SK-N-SH treated with all-trans-retinoic acid at 6 μM for 48 hours (cell line): Measurements from ENCODE around the gene SPACA6.

Source experiments
- ARNTL ChIP-seq: fragments of 450-650 bp; formaldehyde crosslinking; IDR thresholded peaks from 2 replicates; pipeline ENCODE4 v1.5.0; 2020; ENCODE audit warnings: low read depth, mild to moderate bottlenecking, moderate library complexity, borderline replicate concordance
- CSDC2 ChIP-seq: fragments of 250-450 bp; sonication (Bioruptor Pico); IDR thresholded peaks from 2 replicates; pipeline ENCODE4 v1.5.0; 2020; ENCODE audit warnings: mild to moderate bottlenecking, moderate library complexity
- GLIS3 ChIP-seq: fragments of 250-450 bp; sonication (Bioruptor Pico); IDR thresholded peaks from 2 replicates; pipeline ENCODE4 v1.5.0; 2020; ENCODE audit warnings: mild to moderate bottlenecking, moderate library complexity
- OSR1 ChIP-seq: fragments of 250-450 bp; sonication (Bioruptor Pico); IDR thresholded peaks from 2 replicates; pipeline ENCODE4 v1.8.0; 2022; ENCODE audit warnings: moderate library complexity, mild to moderate bottlenecking, inconsistent platforms
- RARB ChIP-seq: fragments of 250-450 bp; sonication (Bioruptor Pico); IDR thresholded peaks from 2 replicates; pipeline ENCODE4 v1.8.0; 2021; ENCODE audit warnings: mild to moderate bottlenecking, moderate library complexity
- SNAI2 ChIP-seq: fragments of 250-450 bp; sonication (Bioruptor Pico); IDR thresholded peaks from 2 replicates; pipeline ENCODE4 v1.5.0; 2020; ENCODE audit warnings: mild to moderate bottlenecking, moderate library complexity
- TCF4 ChIP-seq: fragments of 250-450 bp; sonication (Bioruptor Pico); IDR thresholded peaks from 2 replicates; pipeline ENCODE4 v1.8.0; 2021; ENCODE audit warnings: mild to moderate bottlenecking, moderate library complexity, borderline replicate concordance
- TOX ChIP-seq: fragments of 250-450 bp; sonication (Bioruptor Pico); IDR thresholded peaks from 2 replicates; pipeline ENCODE4 v1.8.0; 2021; ENCODE audit warnings: mild to moderate bottlenecking, moderate library complexity, borderline replicate concordance
- ZFP3 ChIP-seq: fragments of 250-450 bp; sonication (Bioruptor Pico); IDR thresholded peaks from 2 replicates; pipeline ENCODE4 v1.5.0; 2020; ENCODE audit warnings: mild to moderate bottlenecking, moderate library complexity
- ZNF70 ChIP-seq: fragments of 450-650 bp; formaldehyde crosslinking; IDR thresholded peaks from 2 replicates; pipeline ENCODE4 v1.5.0; 2020; ENCODE audit warnings: mild to moderate bottlenecking, moderate library complexity
- TF ChIP-seq, protein P1 (sequence below): fragments of 250-450 bp; sonication (Bioruptor Pico); IDR thresholded peaks from 2 replicates; pipeline ENCODE4 v1.8.0; 2020; ENCODE audit warnings: mild to moderate bottlenecking, moderate library complexity, borderline replicate concordance
- TF ChIP-seq, protein P2 (sequence below): fragments of 250-450 bp; sonication (Bioruptor Pico); IDR thresholded peaks from 2 replicates; pipeline ENCODE4 v1.5.0; 2020; ENCODE audit warnings: mild to moderate bottlenecking, moderate library complexity
- TF ChIP-seq, protein P3 (sequence below): fragments of 250-450 bp; sonication (Bioruptor Pico); IDR thresholded peaks from 2 replicates; pipeline ENCODE4 v1.5.1; 2021; ENCODE audit warnings: mild to moderate bottlenecking, moderate library complexity

DNA sequence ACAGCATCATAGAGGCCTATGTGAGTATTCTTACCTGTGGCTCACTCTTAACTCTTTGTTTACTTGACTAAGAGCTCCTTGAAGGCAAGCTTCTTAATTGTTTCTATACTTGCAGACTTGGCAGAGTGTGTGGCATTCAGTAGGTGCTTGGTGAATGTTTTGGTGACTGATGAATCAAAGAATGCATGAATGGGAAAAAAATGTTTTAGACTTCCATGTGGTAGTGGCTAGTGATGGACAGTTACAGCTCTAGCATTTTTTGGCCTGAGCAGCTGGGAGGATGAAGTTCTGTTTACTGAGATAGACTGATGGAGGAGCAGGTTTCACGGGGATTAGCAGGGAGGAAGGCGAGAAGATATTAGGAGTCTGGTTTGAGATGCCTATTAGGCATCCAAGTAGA is 17.0 kb downstream of the SPACA6 start:
- TF ChIP-seq TCF4 (CRISPR knock-in tag) = no peak
- no peak for TF ChIP-seq ARNTL
- TF ChIP-seq RARB (CRISPR knock-in tag) = no peak
- TF ChIP-seq TOX (CRISPR knock-in tag) = no peak
- TF ChIP-seq SNAI2 (CRISPR knock-in tag) = no peak
- TF ChIP-seq, protein P1, sequence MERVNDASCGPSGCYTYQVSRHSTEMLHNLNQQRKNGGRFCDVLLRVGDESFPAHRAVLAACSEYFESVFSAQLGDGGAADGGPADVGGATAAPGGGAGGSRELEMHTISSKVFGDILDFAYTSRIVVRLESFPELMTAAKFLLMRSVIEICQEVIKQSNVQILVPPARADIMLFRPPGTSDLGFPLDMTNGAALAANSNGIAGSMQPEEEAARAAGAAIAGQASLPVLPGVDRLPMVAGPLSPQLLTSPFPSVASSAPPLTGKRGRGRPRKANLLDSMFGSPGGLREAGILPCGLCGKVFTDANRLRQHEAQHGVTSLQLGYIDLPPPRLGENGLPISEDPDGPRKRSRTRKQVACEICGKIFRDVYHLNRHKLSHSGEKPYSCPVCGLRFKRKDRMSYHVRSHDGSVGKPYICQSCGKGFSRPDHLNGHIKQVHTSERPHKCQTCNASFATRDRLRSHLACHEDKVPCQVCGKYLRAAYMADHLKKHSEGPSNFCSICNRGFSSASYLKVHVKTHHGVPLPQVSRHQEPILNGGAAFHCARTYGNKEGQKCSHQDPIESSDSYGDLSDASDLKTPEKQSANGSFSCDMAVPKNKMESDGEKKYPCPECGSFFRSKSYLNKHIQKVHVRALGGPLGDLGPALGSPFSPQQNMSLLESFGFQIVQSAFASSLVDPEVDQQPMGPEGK (CRISPR knock-in tag) = no peak
- TF ChIP-seq GLIS3 (CRISPR knock-in tag) = no peak
- TF ChIP-seq, protein P2, sequence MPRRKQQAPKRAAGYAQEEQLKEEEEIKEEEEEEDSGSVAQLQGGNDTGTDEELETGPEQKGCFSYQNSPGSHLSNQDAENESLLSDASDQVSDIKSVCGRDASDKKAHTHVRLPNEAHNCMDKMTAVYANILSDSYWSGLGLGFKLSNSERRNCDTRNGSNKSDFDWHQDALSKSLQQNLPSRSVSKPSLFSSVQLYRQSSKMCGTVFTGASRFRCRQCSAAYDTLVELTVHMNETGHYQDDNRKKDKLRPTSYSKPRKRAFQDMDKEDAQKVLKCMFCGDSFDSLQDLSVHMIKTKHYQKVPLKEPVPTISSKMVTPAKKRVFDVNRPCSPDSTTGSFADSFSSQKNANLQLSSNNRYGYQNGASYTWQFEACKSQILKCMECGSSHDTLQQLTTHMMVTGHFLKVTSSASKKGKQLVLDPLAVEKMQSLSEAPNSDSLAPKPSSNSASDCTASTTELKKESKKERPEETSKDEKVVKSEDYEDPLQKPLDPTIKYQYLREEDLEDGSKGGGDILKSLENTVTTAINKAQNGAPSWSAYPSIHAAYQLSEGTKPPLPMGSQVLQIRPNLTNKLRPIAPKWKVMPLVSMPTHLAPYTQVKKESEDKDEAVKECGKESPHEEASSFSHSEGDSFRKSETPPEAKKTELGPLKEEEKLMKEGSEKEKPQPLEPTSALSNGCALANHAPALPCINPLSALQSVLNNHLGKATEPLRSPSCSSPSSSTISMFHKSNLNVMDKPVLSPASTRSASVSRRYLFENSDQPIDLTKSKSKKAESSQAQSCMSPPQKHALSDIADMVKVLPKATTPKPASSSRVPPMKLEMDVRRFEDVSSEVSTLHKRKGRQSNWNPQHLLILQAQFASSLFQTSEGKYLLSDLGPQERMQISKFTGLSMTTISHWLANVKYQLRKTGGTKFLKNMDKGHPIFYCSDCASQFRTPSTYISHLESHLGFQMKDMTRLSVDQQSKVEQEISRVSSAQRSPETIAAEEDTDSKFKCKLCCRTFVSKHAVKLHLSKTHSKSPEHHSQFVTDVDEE (CRISPR knock-in tag) = no peak
- no peak for TF ChIP-seq OSR1 (CRISPR knock-in tag)
- no peak for TF ChIP-seq ZFP3 (CRISPR knock-in tag)
- TF ChIP-seq, protein P3, sequence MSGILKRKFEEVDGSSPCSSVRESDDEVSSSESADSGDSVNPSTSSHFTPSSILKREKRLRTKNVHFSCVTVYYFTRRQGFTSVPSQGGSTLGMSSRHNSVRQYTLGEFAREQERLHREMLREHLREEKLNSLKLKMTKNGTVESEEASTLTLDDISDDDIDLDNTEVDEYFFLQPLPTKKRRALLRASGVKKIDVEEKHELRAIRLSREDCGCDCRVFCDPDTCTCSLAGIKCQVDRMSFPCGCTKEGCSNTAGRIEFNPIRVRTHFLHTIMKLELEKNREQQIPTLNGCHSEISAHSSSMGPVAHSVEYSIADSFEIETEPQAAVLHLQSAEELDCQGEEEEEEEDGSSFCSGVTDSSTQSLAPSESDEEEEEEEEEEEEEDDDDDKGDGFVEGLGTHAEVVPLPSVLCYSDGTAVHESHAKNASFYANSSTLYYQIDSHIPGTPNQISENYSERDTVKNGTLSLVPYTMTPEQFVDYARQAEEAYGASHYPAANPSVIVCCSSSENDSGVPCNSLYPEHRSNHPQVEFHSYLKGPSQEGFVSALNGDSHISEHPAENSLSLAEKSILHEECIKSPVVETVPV (CRISPR knock-in tag) = no peak
- TF ChIP-seq ZNF70 (CRISPR knock-in tag) = no peak
- no peak for TF ChIP-seq CSDC2 (CRISPR knock-in tag)
